HCT116 (cell line): ENCODE results near the gene ZDHHC14. TPM values are rescaled to one million over a fixed set of nuclear protein-coding genes. Genes with fewer than 3 reads are reported as not detected.

Experiments used
- ATAC-seq: fragments of 200-7000 bp; cut with Tn5 transposase; 2 replicates; pipeline ENCODE4 v1.9.1; 2020; ENCODE audit warnings: mild to moderate bottlenecking, moderate library complexity
- BruUV-seq: library from RNA; stranded (reverse); fragments of 400-500 nt; replicated peaks from 2 replicates; lab custom pipeline; 2021; lab: Mats Ljungman, UMichigan
- CTCF ChIA-PET: fragments of 300-600 bp; sonication (Branson Sonifier 250); formaldehyde crosslinking; loops from one replicate; lab custom pipeline; 2021; ENCODE audit warnings: antibody characterized with exemption; lab: Charles Lee
- POLR2A ChIA-PET: fragments of 300-600, 350-600 bp; sonication (Branson Sonifier 250); formaldehyde crosslinking; loops from one replicate; lab custom pipeline; 2021; ENCODE audit warnings: antibody characterized with exemption; lab: Charles Lee
- RAD21 ChIA-PET, 2 experiments: fragments of 300-600 bp; sonication (Branson Sonifier 250); formaldehyde crosslinking; loops; one replicate each; lab custom pipeline; 2023; ENCODE audit warnings: low total read pairs in 2 of 2; ENCODE audit not compliant: uncharacterized antibody in 2 of 2, unreplicated experiment in 2 of 2, low non-redundant PET in 1 of 2; lab: Charles Lee
- DNase-seq: peaks from one replicate; pipeline ENCODE4 v3.0.0-alpha.2; 2010; ENCODE audit warnings: low read depth, low spot score
- H2AFZ ChIP-seq: fragments of 200-600 bp; shearing (Covaris generic), sonication (generic); 2 replicates; pipeline ENCODE4 v1.6.1; 2017; ENCODE audit warnings: low read depth, mixed run types, mixed read lengths, antibody characterized with exemption, low read length; ENCODE audit not compliant: poor library complexity, severe bottlenecking
- H3K27ac ChIP-seq: 2 replicates; pipeline ENCODE4 v1.5.1; 2012; ENCODE audit warnings: low read depth, low read length
- H3K27me3 ChIP-seq: fragments of 200-600 bp; sonication (generic); 2 replicates; pipeline ENCODE4 v1.6.1; 2016; ENCODE audit warnings: mixed run types, low read length, mixed read lengths; ENCODE audit not compliant: insufficient read depth
- H3K36me3 ChIP-seq, 2 experiments: fragments of 200-500 bp in 1 of 2; fragments of 200-600 bp in 1 of 2; sonication (Bioruptor generic) in 1 of 2; sonication (generic) in 1 of 2; 2 replicates each; pipeline versions ENCODE4 v1.5.1 to v1.6.1; 2014 to 2016; ENCODE audit warnings: low read length in 2 of 2, inconsistent platforms in 1 of 2, mixed read lengths in 1 of 2, mixed run types in 1 of 2; ENCODE audit not compliant: insufficient read depth in 2 of 2, control insufficient read depth in 1 of 2
- H3K4me1 ChIP-seq, 2 experiments: fragments of 200-600 bp in 1 of 2; sonication (generic) in 1 of 2; 2 replicates each; pipeline versions ENCODE4 v1.5.1 to v1.6.1; 2012 to 2017; ENCODE audit warnings: low read length in 2 of 2, inconsistent platforms in 1 of 2, mild to moderate bottlenecking in 1 of 2, mixed read lengths in 1 of 2, mixed run types in 1 of 2, moderate library complexity in 1 of 2; ENCODE audit not compliant: insufficient read depth in 2 of 2, control insufficient read depth in 1 of 2
- H3K4me2 ChIP-seq: fragments of 200-600 bp; sonication (generic); 2 replicates; pipeline ENCODE4 v1.6.1; 2017; ENCODE audit warnings: mixed run types, low read length, mixed read lengths
- H3K4me3 ChIP-seq, 2 experiments: fragments of 200-600 bp in 1 of 2; sonication (generic) in 1 of 2; replicated peaks in 1 of 2; 2 replicates each; pipeline ENCODE4 v1.5.1; 2011 to 2016; ENCODE audit warnings: low read length in 2 of 2, control low read depth in 1 of 2, low read depth in 1 of 2, mild to moderate bottlenecking in 1 of 2, mixed read lengths in 1 of 2, mixed run types in 1 of 2
- H3K79me2 ChIP-seq: fragments of 200-600 bp; sonication (generic); 2 replicates; pipeline ENCODE4 v1.6.1; 2017; ENCODE audit warnings: mild to moderate bottlenecking, mixed run types, low read length, moderate library complexity, mixed read lengths; ENCODE audit not compliant: insufficient read depth
- H3K9ac ChIP-seq: fragments of 200-600 bp; sonication (generic); 2 replicates; pipeline ENCODE4 v1.6.1; 2016; ENCODE audit warnings: low read length, mixed read lengths
- H3K9me2 ChIP-seq: fragments of 200-600 bp; sonication (generic), shearing (Covaris generic); 2 replicates; pipeline ENCODE4 v1.6.1; 2017; ENCODE audit warnings: mixed run types, mild to moderate bottlenecking, moderate library complexity; ENCODE audit not compliant: insufficient read depth
- H3K9me3 ChIP-seq, 2 experiments: fragments of 200-500 bp in 1 of 2; fragments of 200-600 bp in 1 of 2; sonication (Bioruptor generic) in 1 of 2; sonication (generic) in 1 of 2; 2 replicates each; pipeline ENCODE4 v1.6.1; 2014 to 2017; ENCODE audit warnings: low read length in 2 of 2, mixed read lengths in 2 of 2, inconsistent platforms in 1 of 2, low read depth in 1 of 2, mild to moderate bottlenecking in 1 of 2, mixed run types in 1 of 2, moderate library complexity in 1 of 2; ENCODE audit not compliant: control insufficient read depth in 1 of 2, insufficient read depth in 1 of 2
- H4K20me1 ChIP-seq: fragments of 200-600 bp; sonication (generic), shearing (Covaris generic); 2 replicates; pipeline ENCODE4 v1.6.1; 2017; ENCODE audit warnings: mixed run types, mild to moderate bottlenecking, moderate library complexity; ENCODE audit not compliant: insufficient read depth
- CEBPB ChIP-seq: IDR thresholded peaks from 2 replicates; pipeline ENCODE4 v1.6.1; 2012; ENCODE audit warnings: low read depth
- ELF1 ChIP-seq: IDR thresholded peaks from 2 replicates; pipeline ENCODE4 v1.6.1; 2012; ENCODE audit warnings: low read depth, borderline replicate concordance
- EZH2phosphoT487 ChIP-seq: fragments of 200-600 bp; IDR thresholded peaks from 2 replicates; pipeline ENCODE4 v1.6.1; 2018; ENCODE audit warnings: antibody characterized with exemption, borderline replicate concordance
- FOSL1 ChIP-seq: IDR thresholded peaks from 2 replicates; pipeline ENCODE4 v1.6.1; 2012; ENCODE audit warnings: low read depth
- POLR2A ChIP-seq: IDR thresholded peaks from 2 replicates; pipeline ENCODE4 v1.7.0; 2011; ENCODE audit warnings: borderline replicate concordance; ENCODE audit not compliant: insufficient read depth, insufficient read length; ENCODE audit errors: extremely low read depth
- SIN3A ChIP-seq: IDR thresholded peaks from 2 replicates; pipeline ENCODE4 v1.6.1; 2012; ENCODE audit warnings: low read depth
- SP1 ChIP-seq: IDR thresholded peaks from 2 replicates; pipeline ENCODE4 v1.6.1; 2012; ENCODE audit warnings: low read depth
- intact Hi-C: fragments of 100-400 bp; cut with micrococcal nuclease; formaldehyde crosslinking; loops from 2 replicates; pipeline ENCODE4 v1.10.0; 2022
- total RNA-seq: library from RNA; stranded (reverse); gene quantifications from one replicate; pipeline ENCODE4 v1.2.1, GENCODE V29; 2021; ENCODE audit not compliant: unreplicated experiment
- TF ChIP-seq, protein P1 (sequence below): IDR thresholded peaks from 2 replicates; pipeline ENCODE4 v1.6.1; 2012; ENCODE audit warnings: low read depth

The ZDHHC14 gene
- total RNA-seq, 1 experiment from 2014 or later = 5.3 TPM

DNA sequence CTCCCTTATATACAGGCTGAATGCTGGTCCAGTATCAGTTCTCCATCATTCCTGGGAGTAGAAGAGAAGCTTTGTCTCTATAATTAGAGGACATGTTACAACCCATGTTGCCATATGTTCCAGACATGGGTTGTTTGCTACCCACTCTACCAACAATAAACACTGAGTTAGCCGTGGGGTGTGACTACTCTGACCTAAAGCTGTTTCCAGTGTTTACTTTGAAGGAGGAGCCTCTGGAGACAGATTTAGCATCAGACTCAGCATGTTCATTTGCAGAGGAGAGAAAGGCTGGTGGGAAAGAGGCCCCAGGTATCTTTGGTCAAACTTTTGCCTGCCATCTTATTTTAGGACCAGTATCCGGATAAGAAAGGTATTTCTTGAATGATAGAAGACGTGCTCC lies 284.2 kb downstream of the ZDHHC14 start:
- POLR2A ChIA-PET = no interaction called here
- Histone ChIP-seq H3K4me2 (no peak overlapping the region), H3K79me2 (no peaks in the 10 kb centered on the region), H3K27me3 (no peaks in the 10 kb centered on the region), H3K9me2 (no peaks in the 10 kb centered on the region), H3K9me3 (no peaks in the 10 kb centered on the region), H3K4me3 (no peak overlapping the region), H2AFZ (no peak overlapping the region), H3K27ac (no peak overlapping the region), H3K36me3 (no peaks in the 10 kb centered on the region), H4K20me1 (no peaks in the 10 kb centered on the region), H3K4me1 (no peaks in the 10 kb centered on the region; a peak in 1 of 4 replicates), H3K9ac (no peak overlapping the region)
- RAD21 ChIA-PET = no interaction called here
- ATAC-seq = no peak
- no TSS peak for BruUV-seq
- TF ChIP-seq EZH2phosphoT487 = no peak
- TF ChIP-seq FOSL1 = no peak
- TF ChIP-seq SP1 = no peak
- no peak for TF ChIP-seq ELF1
- no peak for TF ChIP-seq POLR2A
- TF ChIP-seq CEBPB = no peak
- TF ChIP-seq SIN3A = no peak
- TF ChIP-seq, protein P1, sequence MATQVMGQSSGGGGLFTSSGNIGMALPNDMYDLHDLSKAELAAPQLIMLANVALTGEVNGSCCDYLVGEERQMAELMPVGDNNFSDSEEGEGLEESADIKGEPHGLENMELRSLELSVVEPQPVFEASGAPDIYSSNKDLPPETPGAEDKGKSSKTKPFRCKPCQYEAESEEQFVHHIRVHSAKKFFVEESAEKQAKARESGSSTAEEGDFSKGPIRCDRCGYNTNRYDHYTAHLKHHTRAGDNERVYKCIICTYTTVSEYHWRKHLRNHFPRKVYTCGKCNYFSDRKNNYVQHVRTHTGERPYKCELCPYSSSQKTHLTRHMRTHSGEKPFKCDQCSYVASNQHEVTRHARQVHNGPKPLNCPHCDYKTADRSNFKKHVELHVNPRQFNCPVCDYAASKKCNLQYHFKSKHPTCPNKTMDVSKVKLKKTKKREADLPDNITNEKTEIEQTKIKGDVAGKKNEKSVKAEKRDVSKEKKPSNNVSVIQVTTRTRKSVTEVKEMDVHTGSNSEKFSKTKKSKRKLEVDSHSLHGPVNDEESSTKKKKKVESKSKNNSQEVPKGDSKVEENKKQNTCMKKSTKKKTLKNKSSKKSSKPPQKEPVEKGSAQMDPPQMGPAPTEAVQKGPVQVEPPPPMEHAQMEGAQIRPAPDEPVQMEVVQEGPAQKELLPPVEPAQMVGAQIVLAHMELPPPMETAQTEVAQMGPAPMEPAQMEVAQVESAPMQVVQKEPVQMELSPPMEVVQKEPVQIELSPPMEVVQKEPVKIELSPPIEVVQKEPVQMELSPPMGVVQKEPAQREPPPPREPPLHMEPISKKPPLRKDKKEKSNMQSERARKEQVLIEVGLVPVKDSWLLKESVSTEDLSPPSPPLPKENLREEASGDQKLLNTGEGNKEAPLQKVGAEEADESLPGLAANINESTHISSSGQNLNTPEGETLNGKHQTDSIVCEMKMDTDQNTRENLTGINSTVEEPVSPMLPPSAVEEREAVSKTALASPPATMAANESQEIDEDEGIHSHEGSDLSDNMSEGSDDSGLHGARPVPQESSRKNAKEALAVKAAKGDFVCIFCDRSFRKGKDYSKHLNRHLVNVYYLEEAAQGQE = no peak
- DNase-seq = no peak
- intact Hi-C loops = loop anchor here (10.0 kb wide), 2 partner anchors 210 to 290 kb away; no protein-coding TSS in a partner anchor
- CTCF ChIA-PET = interaction anchor here (5.2 kb wide), 1 partner anchor 350 kb away, joined by 33 read pairs; no protein-coding TSS in a partner anchor
